ENCODE results near the gene ADD3.

The ADD3 gene, protein sequence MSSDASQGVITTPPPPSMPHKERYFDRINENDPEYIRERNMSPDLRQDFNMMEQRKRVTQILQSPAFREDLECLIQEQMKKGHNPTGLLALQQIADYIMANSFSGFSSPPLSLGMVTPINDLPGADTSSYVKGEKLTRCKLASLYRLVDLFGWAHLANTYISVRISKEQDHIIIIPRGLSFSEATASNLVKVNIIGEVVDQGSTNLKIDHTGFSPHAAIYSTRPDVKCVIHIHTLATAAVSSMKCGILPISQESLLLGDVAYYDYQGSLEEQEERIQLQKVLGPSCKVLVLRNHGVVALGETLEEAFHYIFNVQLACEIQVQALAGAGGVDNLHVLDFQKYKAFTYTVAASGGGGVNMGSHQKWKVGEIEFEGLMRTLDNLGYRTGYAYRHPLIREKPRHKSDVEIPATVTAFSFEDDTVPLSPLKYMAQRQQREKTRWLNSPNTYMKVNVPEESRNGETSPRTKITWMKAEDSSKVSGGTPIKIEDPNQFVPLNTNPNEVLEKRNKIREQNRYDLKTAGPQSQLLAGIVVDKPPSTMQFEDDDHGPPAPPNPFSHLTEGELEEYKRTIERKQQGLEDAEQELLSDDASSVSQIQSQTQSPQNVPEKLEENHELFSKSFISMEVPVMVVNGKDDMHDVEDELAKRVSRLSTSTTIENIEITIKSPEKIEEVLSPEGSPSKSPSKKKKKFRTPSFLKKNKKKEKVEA

DNA sequence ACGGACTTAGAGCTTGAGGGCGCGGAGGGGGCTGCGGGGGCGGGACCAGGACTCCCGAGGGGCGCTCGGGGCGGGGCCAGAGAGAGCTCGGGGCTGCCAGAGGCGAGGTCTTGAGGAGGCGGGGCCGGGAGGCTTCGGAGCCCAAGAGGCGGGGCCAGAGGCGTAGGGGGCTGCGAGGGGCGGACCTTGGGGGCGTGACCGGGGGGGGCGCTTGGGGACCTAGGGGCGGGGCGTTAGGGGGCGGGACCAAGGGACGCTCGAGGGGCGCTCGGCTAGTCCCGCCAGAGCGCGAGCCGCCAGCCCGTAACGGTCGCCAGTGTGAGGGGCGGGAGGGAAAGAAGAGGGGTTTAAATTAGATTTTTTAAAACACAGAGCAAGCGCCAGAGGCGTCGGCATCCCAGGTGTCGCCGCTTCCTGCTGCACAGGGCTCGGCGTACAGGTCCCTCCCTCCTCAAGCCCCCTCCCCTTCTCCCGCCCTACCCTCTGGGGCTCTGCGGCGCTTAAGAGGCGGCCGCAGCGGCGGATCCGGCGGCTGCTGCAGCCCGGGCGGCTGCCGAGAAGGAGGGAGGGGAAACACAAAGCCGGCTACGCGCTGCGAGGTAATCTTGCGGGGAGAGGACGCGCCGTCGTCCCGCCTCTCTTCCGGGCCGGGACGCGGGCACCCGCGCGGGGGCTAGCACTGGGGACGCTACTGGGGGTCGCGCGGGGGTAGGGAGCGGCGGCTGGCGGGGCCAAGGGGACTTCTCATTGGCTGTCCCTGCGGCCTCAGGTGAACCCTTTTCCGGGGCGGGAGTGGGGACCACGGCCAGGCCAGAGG, at the start of gene ADD3:
Gene ADD3, plus strand, starts transcription at position 284 of the 817 bp plus-strand sequence. CDS start 92,670 bp downstream, outside the sequence.
- DNase-seq (ENCODE audit: low spot score in 2 of 2) (peak; percentile 81 to 96), ATAC-seq (peak; percentile 68)
- no peak within 1 kb of the TSS for H3K27ac Mint-ChIP-seq
- peaks cover 24% of the 10 kb centered on the region for H3K4me1 Mint-ChIP-seq
- no peak within 1 kb of the TSS for H3K4me3 Mint-ChIP-seq
- H3K9me3 Mint-ChIP-seq: no peaks in the 10 kb centered on the region
- peaks cover 16% of the 10 kb centered on the region for H3K36me3 Mint-ChIP-seq

DNA sequence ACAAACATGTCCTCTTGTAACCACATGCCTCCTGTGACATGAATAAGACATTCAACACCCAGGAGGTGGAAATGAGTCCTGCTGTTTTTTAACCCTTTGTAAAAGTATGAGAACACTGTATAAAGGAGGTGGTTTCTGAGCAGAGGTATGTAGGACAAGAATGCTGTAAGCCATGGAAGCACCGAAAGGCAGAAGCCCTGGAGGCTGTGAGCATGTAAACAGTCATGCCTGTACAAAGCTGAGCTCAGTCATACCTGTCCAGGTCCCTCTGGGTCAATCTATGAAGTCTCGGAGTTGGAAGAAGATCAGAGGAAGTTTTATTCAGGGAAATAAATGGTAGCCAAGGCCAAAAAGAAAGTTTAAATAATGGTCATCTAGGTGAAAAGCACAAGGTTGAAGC, 49.7 kb upstream of the ADD3 start:
- Mint-ChIP-seq H3K4me1 (peaks cover 9% of the 10 kb centered on the region), H3K4me3 (no peak overlapping the region), H3K36me3 (no peaks in the 10 kb centered on the region), H3K27ac (no peak overlapping the region), H3K9me3 (no peaks in the 10 kb centered on the region)
- no peak for ATAC-seq
- no peak for DNase-seq (ENCODE audit: low spot score in 2 of 2)

DNA sequence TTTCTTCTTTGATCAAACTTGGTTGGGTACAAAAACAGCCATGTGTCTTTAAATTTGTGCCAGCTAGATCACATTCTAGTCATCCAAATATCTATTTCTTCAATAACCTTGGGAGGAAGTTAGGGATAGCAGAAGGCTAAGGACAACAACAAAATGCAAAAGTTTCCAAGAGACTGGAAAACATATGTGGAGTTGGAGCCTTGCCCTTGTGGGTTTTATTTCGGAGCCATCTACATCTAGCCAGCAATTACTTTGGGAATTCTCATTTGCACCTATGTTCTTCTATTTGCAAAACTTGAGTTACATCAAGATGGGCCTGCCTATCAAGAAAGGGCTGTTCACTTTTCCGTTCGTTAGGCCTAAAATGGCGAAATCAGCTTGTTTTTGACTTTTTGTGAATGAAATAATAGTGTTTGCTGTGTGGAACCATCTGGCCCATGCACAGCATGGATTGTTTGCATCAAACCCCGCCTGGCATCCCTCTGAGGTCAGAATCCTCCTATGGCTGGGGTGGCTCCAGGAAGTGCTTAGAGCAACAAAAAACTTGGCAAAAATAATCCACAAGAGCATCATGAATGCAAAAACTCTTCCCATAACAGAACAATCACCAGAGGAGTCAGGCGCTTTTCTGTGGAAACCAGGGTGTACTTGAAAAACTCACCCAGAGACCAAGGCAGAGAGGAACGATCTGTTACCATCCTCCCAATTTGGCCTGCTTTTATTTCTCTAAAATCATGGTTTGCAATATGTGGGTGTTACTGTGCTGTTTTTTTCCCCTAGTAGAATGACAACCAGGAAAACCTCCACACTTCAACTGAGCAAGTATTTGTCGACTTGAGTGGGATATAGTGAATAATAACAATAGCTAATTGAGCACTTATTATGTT, 48.3 kb upstream of the ADD3 start:
- Mint-ChIP-seq H3K9me3 (no peaks in the 10 kb centered on the region), H3K4me3 (no peak overlapping the region), H3K36me3 (no peaks in the 10 kb centered on the region), H3K27ac (no peak overlapping the region), H3K4me1 (peaks cover 14% of the 10 kb centered on the region)
- ATAC-seq: no peak
- no peak for DNase-seq (ENCODE audit: low spot score in 2 of 2)

DNA sequence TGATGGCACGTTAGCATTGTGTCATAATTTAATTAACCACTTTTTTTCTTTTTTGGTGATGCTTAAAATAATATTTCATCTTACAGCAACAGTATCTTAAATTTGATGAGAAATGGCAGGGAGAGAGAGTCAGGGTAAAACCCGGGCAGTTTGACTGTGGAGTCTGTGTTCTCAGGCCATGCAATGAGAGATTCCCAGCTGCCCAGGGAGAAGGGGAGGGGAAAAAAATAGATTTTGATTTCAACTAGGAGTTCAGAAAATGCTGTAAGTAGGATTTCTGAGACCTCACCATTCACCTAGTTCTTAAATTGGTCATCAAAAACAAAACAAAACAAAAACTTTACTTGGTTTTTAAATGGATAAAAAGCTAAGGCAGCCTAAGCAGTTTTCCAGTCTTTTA, 47.1 kb upstream of the ADD3 start:
- Mint-ChIP-seq H3K36me3 (no peaks in the 10 kb centered on the region), H3K27ac (no peak overlapping the region)

DNA sequence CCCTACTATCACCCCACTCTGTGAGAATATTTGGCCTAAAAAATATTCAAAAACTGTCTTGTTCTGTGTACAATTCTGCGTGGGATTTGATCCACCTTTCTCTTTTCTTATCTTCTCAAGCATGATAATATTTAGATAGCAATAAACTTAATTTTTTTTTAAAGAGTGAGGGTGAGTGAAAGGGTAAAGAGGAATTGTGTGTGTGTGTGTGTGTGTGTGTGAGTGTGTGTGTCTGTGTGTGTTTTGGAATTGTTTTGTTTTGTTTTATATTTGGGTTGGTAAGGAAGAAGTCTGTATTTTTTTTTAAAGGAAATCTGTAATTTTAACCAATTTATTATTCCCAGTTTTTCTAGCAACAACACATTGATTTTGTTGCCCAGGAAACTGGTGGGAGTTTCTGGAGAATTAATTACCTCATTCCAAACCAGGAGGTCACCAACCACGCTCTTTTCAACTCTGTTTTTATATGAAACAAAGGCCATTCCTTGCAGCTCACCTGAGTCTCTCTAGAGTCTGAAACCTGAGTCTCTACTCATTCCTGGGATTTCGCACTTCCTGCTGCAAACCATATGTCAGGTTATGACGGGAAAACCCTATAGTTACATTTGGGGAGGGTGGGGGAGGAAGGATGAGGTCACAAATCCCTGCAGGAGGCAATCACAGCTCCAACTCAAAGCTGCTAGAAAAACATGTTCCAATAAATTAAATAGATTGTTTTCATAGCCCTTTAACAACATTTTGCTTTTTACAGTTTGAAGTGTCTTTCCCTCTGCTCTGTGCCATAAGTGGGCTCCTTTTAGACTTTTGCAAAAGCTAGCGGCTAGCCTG, 46.4 kb upstream of the ADD3 start:
- no peaks in the 10 kb centered on the region for H3K9me3 Mint-ChIP-seq
- no peak for ATAC-seq
- peaks cover 11% of the 10 kb centered on the region for H3K4me1 Mint-ChIP-seq
- H3K27ac Mint-ChIP-seq: no peak overlapping the region
- H3K36me3 Mint-ChIP-seq: no peaks in the 10 kb centered on the region
- H3K4me3 Mint-ChIP-seq: no peak overlapping the region
- DNase-seq (ENCODE audit: low spot score in 2 of 2): no peak

More for the DNA sequence above, 47.1 kb upstream of the ADD3 start:
- H3K9me3 Mint-ChIP-seq: no peaks in the 10 kb centered on the region
- ATAC-seq (no peak), DNase-seq (ENCODE audit: low spot score in 2 of 2) (no peak)
- H3K4me3 Mint-ChIP-seq: no peak overlapping the region
- H3K4me1 Mint-ChIP-seq: peaks cover 14% of the 10 kb centered on the region

DNA sequence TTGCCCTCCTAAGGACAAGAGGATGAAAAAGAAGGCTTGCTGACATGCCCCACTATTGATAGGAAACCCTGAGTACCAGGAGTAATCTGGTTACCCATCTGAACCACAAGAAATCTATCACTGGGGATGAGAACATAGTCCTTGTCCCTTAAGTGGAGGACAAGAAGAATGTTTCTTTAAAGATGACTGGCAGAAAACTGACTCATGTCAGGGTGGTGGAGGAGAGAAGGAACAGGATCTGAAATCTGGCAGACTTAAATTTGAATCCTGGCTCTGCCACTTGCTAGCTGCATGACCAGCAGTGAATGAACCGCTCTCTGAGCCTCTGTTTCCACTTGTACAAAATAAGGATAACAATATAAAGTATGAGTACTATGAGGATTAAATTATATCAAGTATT, 45.5 kb upstream of the ADD3 start:
- Mint-ChIP-seq H3K36me3 (no peaks in the 10 kb centered on the region), H3K27ac (no peak overlapping the region), H3K9me3 (no peaks in the 10 kb centered on the region), H3K4me1 (peaks cover 6% of the 10 kb centered on the region), H3K4me3 (no peak overlapping the region)
- ATAC-seq (peak; percentile 48), DNase-seq (ENCODE audit: low spot score in 2 of 2) (no peak)

DNA sequence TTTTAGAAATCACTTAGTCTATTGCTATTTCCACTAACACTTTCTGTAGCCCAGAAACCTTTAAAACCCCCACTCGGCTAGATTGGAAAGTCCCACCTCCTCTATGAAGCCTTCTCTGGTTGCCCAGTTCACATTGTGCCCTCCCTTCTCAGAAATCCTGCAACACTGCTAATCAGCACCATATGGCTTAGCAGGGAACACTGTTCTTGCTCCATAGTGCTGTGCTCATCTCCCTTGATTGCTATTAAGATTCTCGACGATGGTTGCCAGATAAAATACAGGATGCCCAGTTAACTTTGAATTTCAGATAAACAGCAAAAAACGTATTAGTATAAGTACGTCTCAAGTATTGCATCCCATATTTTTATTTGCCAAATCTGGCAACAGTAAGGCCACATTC, 44.3 kb upstream of the ADD3 start:
- H3K9me3 Mint-ChIP-seq: no peaks in the 10 kb centered on the region

DNA sequence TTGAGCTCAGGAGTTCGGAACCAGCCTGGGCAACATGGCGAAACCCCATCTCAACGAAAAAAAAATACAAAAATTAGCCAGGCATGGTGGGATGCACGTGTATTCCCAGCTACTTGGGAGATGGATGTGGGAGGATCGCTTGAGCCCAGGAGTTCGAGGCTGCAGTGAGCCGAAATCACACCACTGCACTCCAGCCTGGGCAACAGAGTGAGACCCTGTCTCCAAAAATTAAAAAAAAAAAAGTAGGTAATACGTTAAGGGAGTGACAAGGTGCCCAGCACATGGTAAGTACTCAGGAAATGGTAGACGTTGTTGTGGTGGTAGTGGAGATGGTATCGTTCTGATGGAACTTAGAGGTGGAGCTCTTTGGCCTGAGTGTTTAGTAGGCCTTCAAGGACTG, 43.5 kb upstream of the ADD3 start:
- ATAC-seq (no peak), DNase-seq (ENCODE audit: low spot score in 2 of 2) (no peak)
- H3K36me3 Mint-ChIP-seq: no peaks in the 10 kb centered on the region
- H3K9me3 Mint-ChIP-seq: no peaks in the 10 kb centered on the region
- H3K4me1 Mint-ChIP-seq: peaks cover 11% of the 10 kb centered on the region
- H3K27ac Mint-ChIP-seq: no peak overlapping the region
- no peak overlapping the region for H3K4me3 Mint-ChIP-seq

More for the DNA sequence above, 44.3 kb upstream of the ADD3 start:
- DNase-seq (ENCODE audit: low spot score in 2 of 2) (no peak), ATAC-seq (no peak)
- Mint-ChIP-seq H3K4me1 (peaks cover 6% of the 10 kb centered on the region), H3K4me3 (no peak overlapping the region), H3K36me3 (no peaks in the 10 kb centered on the region), H3K27ac (no peak overlapping the region)

DNA sequence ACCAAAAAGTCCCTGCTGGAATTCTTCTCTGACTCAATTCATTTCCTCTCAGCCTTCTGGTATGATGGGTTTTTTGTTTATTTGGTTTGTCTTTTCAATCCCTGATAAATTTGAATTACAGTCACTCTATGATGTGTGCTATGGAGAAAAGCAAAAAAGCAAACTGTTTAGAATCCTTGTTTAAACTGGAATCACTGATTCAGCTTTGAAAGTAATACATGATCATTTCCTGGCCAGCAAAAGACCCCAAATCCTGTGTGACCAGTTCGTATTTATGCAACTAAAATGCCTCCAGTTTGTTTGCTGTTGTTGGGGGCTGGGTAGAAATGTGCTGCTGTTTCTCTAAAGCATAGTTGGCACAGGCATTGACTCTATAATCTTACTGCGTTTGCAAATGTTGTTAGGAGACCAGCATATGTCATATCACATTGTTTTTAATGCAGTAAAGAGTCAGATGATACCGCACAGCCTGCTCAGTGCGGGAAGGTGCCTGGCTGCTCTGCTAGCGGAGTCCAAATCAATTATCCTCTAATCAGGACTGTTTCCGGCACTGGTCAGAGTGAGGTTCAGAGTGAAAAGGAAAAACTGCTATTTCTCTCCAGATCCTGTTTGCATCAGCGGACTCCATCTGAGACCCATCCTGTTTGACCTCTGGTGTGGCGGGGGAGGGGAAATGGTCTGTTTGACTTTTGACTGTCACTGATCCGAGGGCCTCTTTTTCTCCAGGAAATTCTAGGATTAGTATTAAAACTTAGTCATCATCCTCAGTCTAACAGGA, 40.6 kb upstream of the ADD3 start:
- H3K4me3 Mint-ChIP-seq: no peak overlapping the region
- no peak overlapping the region for H3K27ac Mint-ChIP-seq
- DNase-seq (ENCODE audit: low spot score in 2 of 2) (no peak), ATAC-seq (no peak)
- H3K4me1 Mint-ChIP-seq: peaks cover 11% of the 10 kb centered on the region
- H3K9me3 Mint-ChIP-seq: no peaks in the 10 kb centered on the region
- no peaks in the 10 kb centered on the region for H3K36me3 Mint-ChIP-seq

DNA sequence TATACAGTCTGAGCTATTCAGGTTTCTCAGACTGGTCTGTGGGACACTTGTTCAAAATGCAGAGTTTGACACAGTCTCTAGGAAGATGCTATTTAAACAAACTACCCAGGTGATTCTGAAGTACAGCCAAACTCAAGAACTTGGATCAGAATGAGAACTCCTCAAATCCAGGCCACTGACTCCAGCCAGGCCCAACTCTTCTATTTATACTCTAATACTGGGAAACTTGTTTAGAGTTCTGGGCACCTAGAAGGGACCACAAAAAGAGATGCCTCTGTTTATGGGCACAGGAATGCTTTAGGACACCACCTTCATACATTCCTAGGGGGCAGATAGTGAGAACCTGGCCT, 40.1 kb upstream of the ADD3 start:
- Mint-ChIP-seq H3K9me3 (no peaks in the 10 kb centered on the region), H3K4me3 (no peak overlapping the region), H3K27ac (no peak overlapping the region), H3K4me1 (peaks cover 11% of the 10 kb centered on the region), H3K36me3 (no peaks in the 10 kb centered on the region)
- ATAC-seq (no peak), DNase-seq (ENCODE audit: low spot score in 2 of 2) (no peak)

DNA sequence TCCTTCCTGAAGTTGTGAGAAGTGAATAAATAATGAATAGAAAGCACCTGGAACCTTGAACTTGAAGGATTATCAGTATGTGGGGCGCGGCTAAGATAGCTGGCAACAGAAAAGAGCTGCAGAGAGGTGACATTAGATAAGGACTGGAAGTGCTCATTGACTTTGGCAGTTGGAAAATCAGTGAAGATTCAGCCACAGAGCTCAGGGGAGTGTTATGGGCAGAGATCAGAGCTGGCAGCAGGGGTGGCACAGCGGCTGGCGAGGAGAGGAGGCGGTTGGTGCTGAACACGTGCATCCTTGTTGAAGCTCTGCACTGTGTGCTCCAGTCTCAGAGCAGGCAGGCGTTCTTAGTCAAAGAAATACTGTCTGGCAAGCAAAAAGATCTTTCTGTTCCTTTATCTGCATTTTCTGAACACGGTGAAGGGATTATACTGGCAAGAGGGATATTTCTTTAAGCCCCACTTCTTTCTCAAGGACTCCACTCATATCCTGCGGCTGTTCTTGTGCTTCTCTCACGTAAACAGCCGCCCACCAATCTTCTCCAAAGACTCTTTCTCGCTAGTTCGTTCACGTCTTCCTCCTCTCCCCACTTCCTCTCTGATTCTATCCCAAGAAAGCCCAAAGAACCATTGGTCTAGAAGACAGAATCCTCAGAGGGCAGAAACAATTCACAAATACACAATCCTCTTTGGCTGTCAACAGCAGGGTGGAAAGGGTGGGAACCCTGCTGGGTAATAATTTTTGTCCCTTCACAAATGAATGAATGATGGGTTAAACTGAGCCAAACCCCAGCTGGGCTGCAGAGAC, 38.6 kb upstream of the ADD3 start:
- Mint-ChIP-seq H3K36me3 (no peaks in the 10 kb centered on the region), H3K4me3 (no peak overlapping the region), H3K4me1 (peaks cover 6% of the 10 kb centered on the region), H3K9me3 (no peaks in the 10 kb centered on the region), H3K27ac (no peak overlapping the region)
- ATAC-seq (no peak), DNase-seq (ENCODE audit: low spot score in 2 of 2) (no peak)

DNA sequence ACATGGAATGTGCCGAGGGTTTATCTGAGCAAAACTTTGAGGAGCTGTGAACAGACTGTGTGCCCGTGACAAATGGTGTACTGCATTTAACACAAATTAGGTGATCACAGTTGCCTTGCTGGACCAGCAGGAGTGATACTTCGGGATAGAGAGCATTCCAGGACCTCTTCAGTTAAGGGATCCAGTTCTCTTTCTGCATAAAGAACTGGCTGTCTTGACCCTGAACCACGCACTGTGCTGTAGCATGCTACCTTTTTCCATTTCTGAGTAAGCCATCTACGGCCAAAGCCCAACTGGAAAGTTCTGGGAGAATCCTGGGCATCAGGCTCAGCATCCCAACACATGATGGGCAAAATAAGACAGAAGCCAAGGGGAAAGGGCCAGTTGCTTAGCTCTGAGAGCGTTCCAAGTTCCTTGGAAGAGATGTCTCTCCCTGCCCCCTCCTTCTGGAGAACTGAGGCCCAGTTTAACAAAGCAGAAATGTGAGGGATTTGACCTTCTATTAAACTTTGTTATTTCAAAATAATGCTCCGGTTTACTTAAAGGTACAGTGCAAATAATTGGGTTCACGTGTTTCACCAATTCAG, 37.9 kb upstream of the ADD3 start:
- DNase-seq (ENCODE audit: low spot score in 2 of 2): no peak
- Mint-ChIP-seq H3K27ac (no peak overlapping the region), H3K4me3 (no peak overlapping the region), H3K36me3 (no peaks in the 10 kb centered on the region), H3K9me3 (no peaks in the 10 kb centered on the region), H3K4me1 (peaks cover 6% of the 10 kb centered on the region)
- ATAC-seq: no peak

DNA sequence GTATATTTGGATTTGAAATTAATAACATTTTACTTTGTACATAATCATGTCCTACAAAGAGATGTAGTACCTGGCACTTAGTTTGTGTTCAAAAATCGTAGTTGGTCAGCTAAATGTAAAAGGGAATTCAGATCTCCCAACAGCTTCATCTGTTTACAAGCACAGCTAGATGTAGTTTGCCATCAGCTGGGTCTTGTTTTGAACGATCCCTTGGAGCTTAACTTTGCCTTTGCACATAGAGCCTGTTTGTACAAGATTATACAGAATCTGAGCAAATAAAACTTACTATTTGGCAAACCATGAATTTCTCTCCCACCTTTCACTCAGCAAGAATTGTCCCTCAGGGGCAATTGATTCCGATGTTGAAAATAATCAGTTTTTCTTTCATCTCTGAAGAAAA, 36.1 kb upstream of the ADD3 start:
- Mint-ChIP-seq H3K9me3 (no peaks in the 10 kb centered on the region), H3K4me1 (peaks cover 6% of the 10 kb centered on the region), H3K4me3 (no peak overlapping the region), H3K27ac (no peak overlapping the region), H3K36me3 (no peaks in the 10 kb centered on the region)
- ATAC-seq (no peak), DNase-seq (ENCODE audit: low spot score in 2 of 2) (no peak)

Measured in stimulated activated effector memory CD8-positive, alpha-beta T cell treated with anti-CD3 and anti-CD28 coated beads, Interleukin-12 subunit alpha, Interleukin-12 subunit beta, amount 100 ng/mL, for 72 hours (primary cell).